Skin of body (tissue), 2 donors: ENCODE results near the gene TMEM140. TPM values are rescaled to one million over a fixed set of nuclear protein-coding genes. Genes with fewer than 3 reads are reported as not detected.
"Not testable (repeated sequence)": the region's sequence is repeated elsewhere in the genome, so short reads cannot be mapped to it uniquely, and the experiment has no call there.

Source experiments
- DNase-seq: peaks from one replicate; lab custom pipeline; 2025; lab: John Stamatoyannopoulos, UW
- total RNA-seq: library from RNA; depleted of rRNA; stranded (reverse); fragments of >200 nt; gene quantifications from one replicate; pipeline ENCODE4 v1.2.3, GENCODE V29; 2014

The TMEM140 gene
- total RNA-seq, 1 donor from 2014 or later, result 5.4 TPM

GRCh38 chr7:135194494-135195095 is 46.7 kb downstream of the TMEM140 start:
- no peak for DNase-seq

GRCh38 chr7:135195156-135195555 is 47.3 kb downstream of the TMEM140 start:
- DNase-seq, result no peak

- no peak for DNase-seq
Observed at GRCh38 chr7:135195968-135196629, 48.2 kb downstream of the TMEM140 start.

- DNase-seq, result no peak
Observed at GRCh38 chr7:135197343-135197742, 49.5 kb downstream of the TMEM140 start.

GRCh38 chr7:135197906-135198655 is 50.2 kb downstream of the TMEM140 start:
- DNase-seq, result no peak

DNA sequence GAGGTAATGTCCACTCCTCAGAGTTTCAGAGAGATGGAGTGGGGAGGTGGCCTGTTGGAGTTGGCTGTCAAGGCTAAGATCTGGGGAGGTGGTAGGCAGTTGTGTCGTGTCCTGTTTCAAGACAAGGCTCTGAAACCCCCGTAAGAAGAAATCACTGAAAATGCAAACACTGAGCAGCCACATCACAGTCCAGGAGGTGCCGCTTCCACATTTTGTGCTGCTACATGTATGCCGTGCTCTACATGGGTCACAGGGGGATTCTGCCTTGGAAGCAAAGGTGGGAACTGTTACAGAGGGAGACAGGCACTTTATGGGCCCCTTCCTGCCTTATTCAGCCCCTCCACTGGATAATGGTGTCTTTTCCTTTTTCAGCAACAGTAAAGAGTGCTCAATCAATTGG is 51.6 kb downstream of the TMEM140 start:
- DNase-seq, result no peak

DNA sequence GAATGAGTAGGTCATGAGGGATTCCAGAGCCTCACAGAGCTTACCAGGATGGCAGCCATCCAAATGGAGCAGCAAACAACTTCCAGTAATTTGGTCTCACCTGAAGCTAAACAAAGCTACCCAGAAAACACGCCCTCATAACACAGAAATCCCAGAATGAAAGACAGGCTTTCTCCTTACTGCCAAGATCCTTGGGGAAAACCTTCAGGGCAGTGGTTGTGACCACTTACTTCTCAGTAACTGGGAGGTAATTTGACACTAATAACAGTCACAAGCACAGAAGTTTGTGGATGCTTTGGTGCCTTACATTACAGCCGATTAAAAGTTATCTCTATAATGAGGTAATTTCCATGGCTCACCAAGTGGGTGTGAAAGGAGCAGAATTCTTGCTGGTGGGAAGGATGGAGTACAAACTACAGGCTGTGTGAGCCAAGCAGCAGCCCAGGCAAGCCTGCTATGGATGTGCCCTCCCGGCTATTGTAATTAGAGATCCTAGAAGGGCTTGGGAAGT is 53.0 kb downstream of the TMEM140 start:
- no peak for DNase-seq

DNA sequence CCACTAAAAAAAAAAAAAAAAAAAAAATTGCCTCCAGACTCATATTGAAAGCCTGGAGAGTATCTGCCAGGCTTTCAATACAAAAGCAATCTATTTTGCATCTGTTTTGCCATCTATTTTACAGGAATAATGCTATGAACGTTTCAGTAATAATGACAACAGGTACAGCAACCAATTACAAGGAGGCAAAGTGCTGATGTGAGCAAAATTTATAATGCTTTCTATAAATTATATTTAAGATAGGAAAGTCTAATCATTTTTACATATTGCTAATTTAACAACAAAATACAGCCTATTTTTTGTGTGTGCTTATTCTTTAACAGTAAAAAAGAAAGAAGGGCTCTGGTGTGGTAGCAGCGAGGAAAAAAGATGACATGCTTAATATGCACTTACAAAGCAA is 53.5 kb downstream of the TMEM140 start:
- no peak for DNase-seq

DNA sequence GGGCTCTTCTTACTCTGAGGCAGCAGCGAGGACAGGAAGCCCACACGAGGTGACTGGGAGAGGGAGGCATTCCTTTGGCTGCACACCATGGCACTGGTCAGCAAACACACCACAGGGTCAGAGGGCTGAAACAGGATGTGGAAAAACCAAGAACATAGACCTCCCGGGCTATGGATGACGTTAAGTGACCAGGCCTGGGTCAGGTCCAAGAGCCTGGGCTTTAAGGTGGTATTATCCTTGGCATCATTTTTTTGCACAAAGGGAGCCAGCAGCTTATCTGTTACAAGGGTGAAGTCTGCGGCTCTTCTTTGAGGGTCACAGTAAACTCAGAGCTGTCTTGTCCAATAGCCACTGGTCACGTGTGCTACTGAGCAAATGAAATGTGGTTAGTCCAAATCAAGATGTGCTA is 56.5 kb downstream of the TMEM140 start:
- DNase-seq, result no peak

GRCh38 chr7:135204876-135205275 is 57.0 kb downstream of the TMEM140 start:
- DNase-seq, result no peak

DNA sequence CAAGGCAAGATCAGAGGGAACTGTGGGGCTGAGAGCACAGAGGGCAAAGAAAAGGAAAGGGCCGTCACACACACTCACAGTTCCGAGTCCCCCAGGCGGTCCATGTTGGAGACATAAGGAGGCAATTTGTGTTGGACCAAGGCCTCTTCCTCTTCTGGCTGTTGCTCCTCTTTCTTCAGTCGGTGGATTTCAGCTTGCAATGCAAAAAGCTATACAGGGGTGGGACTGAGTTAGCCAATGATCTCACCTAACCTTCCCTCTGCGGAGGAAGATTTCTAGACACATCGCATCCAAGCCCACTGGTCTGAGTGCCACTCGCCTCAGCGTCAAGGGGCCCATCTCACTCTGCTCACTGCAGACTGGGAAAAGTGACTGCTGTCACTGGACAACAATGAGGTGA is 58.0 kb downstream of the TMEM140 start:
- DNase-seq, result no peak

DNA sequence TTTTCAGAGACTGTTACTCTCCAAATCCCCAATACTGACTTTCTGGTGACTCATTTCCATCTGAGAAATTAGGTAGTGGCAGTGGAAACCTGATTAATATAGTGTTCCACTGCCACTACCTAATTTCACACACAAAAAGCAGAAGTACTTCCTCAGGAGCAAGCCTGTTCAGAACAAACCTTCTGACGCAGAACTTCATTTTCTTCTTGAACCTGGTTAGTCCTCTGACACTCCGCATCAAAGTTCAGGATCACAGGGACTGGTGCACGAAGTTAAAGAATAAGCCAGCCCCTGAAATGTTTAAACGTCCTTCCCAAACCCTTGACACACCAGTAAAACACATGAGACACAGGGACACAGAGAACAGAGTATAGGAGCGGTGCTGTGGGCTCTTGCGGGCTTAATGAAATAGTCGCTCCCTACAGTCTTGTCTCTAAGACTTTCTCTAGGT is 59.1 kb downstream of the TMEM140 start:
- DNase-seq, result no peak

GRCh38 chr7:135207406-135208101 is 59.7 kb downstream of the TMEM140 start:
- DNase-seq, result no peak

- DNase-seq, result no peak
Observed at GRCh38 chr7:135208102-135208793, 60.4 kb downstream of the TMEM140 start.

DNA sequence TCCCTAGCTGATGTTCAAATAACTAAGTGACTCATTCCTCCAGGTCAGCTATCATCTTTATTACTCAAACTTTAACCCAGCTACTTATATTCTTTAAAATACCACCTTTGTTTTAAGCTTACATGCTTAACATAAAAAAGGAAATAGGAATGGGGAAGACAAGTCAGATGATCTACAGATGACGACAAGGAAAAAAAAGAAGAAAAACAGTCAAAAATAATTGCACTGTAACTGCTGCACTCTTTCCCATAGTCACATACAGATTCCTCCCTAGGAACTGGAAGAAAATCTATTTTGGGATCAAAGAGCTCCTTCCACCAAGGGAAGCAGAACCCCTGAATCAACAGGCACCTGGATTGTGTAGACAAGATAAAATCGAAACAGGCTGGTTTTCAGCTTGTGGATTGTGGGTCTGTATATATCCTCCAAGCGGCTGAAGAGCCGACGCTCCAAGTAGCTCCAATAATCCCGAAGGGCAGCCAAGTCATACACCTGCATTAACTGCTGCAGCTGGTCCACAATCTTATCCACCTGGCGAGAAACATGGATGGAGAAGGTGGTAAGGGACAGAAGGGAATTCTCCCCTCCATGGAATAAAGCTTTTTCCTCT is 61.5 kb downstream of the TMEM140 start:
- no peak for DNase-seq

DNA sequence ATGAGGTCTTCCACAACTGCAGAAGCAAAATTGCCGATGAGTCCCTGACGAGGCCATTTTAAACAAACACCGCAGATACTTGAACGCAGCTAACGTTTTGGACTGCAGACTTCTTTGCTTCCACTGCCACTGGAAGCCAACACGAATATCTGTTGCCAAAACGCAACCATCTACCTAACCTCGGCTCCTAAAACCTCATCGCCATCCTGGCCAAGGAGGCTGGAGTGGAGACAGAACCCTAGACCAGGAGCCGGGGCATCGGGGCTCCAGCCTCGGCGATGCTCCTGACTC is 63.0 kb downstream of the TMEM140 start:
- no peak for DNase-seq

- DNase-seq, result peak; percentile 94
Observed at GRCh38 chr7:135211179-135211945, 63.5 kb downstream of the TMEM140 start, which contains the start of gene WDR91. WDR91 (minus strand) TSS chr7:135211526; CDS start chr7:135211502, 24 bp downstream.

- DNase-seq, result not testable (repeated sequence)
Observed at GRCh38 chr7:135211946-135212685, 64.2 kb downstream of the TMEM140 start.

DNA sequence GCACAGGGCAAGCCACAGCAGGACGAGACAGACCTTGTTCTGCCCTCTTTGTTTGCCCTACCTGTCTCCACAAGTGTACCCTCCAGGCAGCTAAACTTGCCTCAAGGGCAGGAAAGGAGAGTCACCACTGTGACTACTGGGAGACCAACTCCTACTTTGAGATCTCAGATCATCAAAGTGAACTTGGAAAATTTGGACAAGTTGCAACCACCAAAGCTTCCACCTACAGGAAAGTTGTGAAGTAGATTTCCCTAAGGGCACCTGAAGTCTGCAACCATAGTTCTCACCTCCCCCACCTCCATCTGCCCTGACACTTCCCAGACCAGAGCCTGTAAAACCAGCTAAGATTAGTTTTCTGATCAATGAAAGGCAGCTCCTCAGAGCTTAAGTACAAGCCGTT is 66.0 kb downstream of the TMEM140 start:
- no peak for DNase-seq
